ENCODE data around the gene TMC3. TPM values are rescaled to one million over a fixed set of nuclear protein-coding genes. Genes with fewer than 3 reads are reported as not detected.
"Not testable (repeated sequence)": the region's sequence is repeated elsewhere in the genome, so short reads cannot be mapped to it uniquely, and the experiment has no call there.

TMC3 gene
- total RNA-seq, 6 experiments from 2014 or later, result 0.11 TPM; not detected in 5

- TF ChIP-seq POLR2A (IDR thresholded peaks at IDR 0.05) (no peak), CTCF (IDR thresholded peaks at IDR 0.05) (no peak)
- Histone ChIP-seq H3K27me3 (no peaks in the 10 kb centered on the region), H3K4me1 (no peaks in the 10 kb centered on the region), H3K36me3 (no peaks in the 10 kb centered on the region), H3K27ac (no peak overlapping the region), H3K4me3 (no peak overlapping the region), H3K9me3 (no peaks in the 10 kb centered on the region)
- intact Hi-C loops (cut with DNase I), result no loop called here
- DNase-seq (no peak), ATAC-seq (no peak)
- 71% methylated on average over 5 of the region's 7 CpGs for WGBS (ENCODE audit: insufficient coverage, low coverage, low lambda C conversion rate, missing lambda C conversion rate)
Observed at GRCh38 chr15:81418444-81418843, 44.4 kb upstream of the TMC3 start.

GRCh38 chr15:81414274-81414968 lies 40.4 kb upstream of the TMC3 start:
- DNase-seq, H3K4me1 ChIP-seq: not testable (repeated sequence)
- 77% methylated on average over 7 of the region's 12 CpGs for WGBS (ENCODE audit: insufficient coverage, low coverage, low lambda C conversion rate, missing lambda C conversion rate)

GRCh38 chr15:81413851-81414250 lies 39.8 kb upstream of the TMC3 start:
- intact Hi-C loops (cut with DNase I), result no loop called here
- ATAC-seq, result peak in 1 of 4 donors; percentile 36
- Histone ChIP-seq H3K36me3 (no peaks in the 10 kb centered on the region), H3K27me3 (no peaks in the 10 kb centered on the region), H3K9me3 (no peaks in the 10 kb centered on the region), H3K4me1 (no peaks in the 10 kb centered on the region), H3K4me3 (no peak overlapping the region), H3K27ac (no peak overlapping the region)
- no peak for DNase-seq
- WGBS (ENCODE audit: insufficient coverage, low coverage, low lambda C conversion rate, missing lambda C conversion rate), result 100% methylated on average over 3 of the region's 32 CpGs
- no peak for TF ChIP-seq CTCF (IDR thresholded peaks at IDR 0.05)
- TF ChIP-seq POLR2A (IDR thresholded peaks at IDR 0.05), result no peak

More at GRCh38 chr15:81414274-81414968, 40.4 kb upstream of the TMC3 start:
- H3K36me3 ChIP-seq; H3K4me3 ChIP-seq; intact Hi-C loops (cut with DNase I); H3K27ac ChIP-seq; H3K9me3 ChIP-seq; ATAC-seq; H3K27me3 ChIP-seq: not testable (repeated sequence)

- intact Hi-C loops (cut with DNase I), result no loop called here
- no peaks in the 10 kb centered on the region for H3K36me3 ChIP-seq
- no peak for ATAC-seq
- no peak for DNase-seq
- H3K27ac ChIP-seq, result no peak overlapping the region
- no peak overlapping the region for H3K4me3 ChIP-seq
- H3K4me1 ChIP-seq, result no peaks in the 10 kb centered on the region
- no peaks in the 10 kb centered on the region for H3K9me3 ChIP-seq
- WGBS (ENCODE audit: insufficient coverage, low coverage, low lambda C conversion rate, missing lambda C conversion rate), result 74% methylated on average over 5 of the region's 5 CpGs
- H3K27me3 ChIP-seq, result no peaks in the 10 kb centered on the region
- TF ChIP-seq CTCF (IDR thresholded peaks at IDR 0.05), result no peak
- TF ChIP-seq POLR2A (IDR thresholded peaks at IDR 0.05), result no peak
Observed at GRCh38 chr15:81411969-81412633, 38.1 kb upstream of the TMC3 start.

- H3K27me3 ChIP-seq, result no peaks in the 10 kb centered on the region
- no peak for ATAC-seq
- intact Hi-C loops (cut with DNase I), result no loop called here
Observed at GRCh38 chr15:81411051-81411450, 37.0 kb upstream of the TMC3 start.

More at GRCh38 chr15:81411051-81411450, 37.0 kb upstream of the TMC3 start:
- Histone ChIP-seq H3K36me3 (no peaks in the 10 kb centered on the region), H3K4me1 (no peaks in the 10 kb centered on the region), H3K9me3 (no peaks in the 10 kb centered on the region), H3K27ac (no peak overlapping the region), H3K4me3 (no peak overlapping the region)
- WGBS (ENCODE audit: insufficient coverage, low coverage, low lambda C conversion rate, missing lambda C conversion rate), result 50% methylated on average over 1 of the region's 2 CpGs
- TF ChIP-seq CTCF (IDR thresholded peaks at IDR 0.05) (no peak), POLR2A (IDR thresholded peaks at IDR 0.05) (no peak)
- no peak for DNase-seq
